Tibial nerve (tissue), 4 donors: Measurements from ENCODE around the gene LDAF1. TPM values are rescaled to one million over a fixed set of nuclear protein-coding genes. Genes with fewer than 3 reads are reported as not detected.

Source experiments
- DNase-seq, 2 donors: peaks; one replicate each; pipeline ENCODE4 v3.0.0-alpha.2; 2019; ENCODE audit warnings: low spot score in 2 of 2
- H3K27ac ChIP-seq, 4 donors: fragments of 200-600 bp; sonication (generic) in 3 of 4; one replicate each; pipeline ENCODE4 v1.5.1; 2017 to 2019; ENCODE audit warnings: mild to moderate bottlenecking in 1 of 4
- H3K27me3 ChIP-seq, 2 donors: fragments of 200-600 bp; sonication (generic) in 1 of 2; one replicate each; pipeline versions ENCODE4 v1.5.1 to v1.6.0; 2017 to 2019
- H3K36me3 ChIP-seq, 3 donors: fragments of 200-600 bp; sonication (generic); one replicate each; pipeline ENCODE4 v1.5.1; 2018 to 2019
- H3K4me1 ChIP-seq, 4 donors: fragments of 200-600 bp; sonication (generic) in 3 of 4; one replicate each; pipeline ENCODE4 v1.5.1; 2017 to 2019
- H3K4me3 ChIP-seq, 4 donors: fragments of 200-600 bp; sonication (generic) in 3 of 4; one replicate each; pipeline ENCODE4 v1.5.1; 2017 to 2019; ENCODE audit warnings: mild to moderate bottlenecking in 1 of 4, moderate library complexity in 1 of 4
- H3K9me3 ChIP-seq, 4 donors: fragments of 200-600 bp; sonication (generic) in 3 of 4; one replicate each; pipeline ENCODE4 v1.5.1; 2017 to 2019
- EP300 ChIP-seq, 2 donors: sonication (generic); formaldehyde crosslinking; IDR thresholded peaks; one replicate each; pipeline ENCODE4 v1.6.1; 2017; ENCODE audit warnings: antibody characterized with exemption in 2 of 2, mild to moderate bottlenecking in 1 of 2
- POLR2A ChIP-seq, 2 donors: fragments of 450-650 bp; IDR thresholded peaks; one replicate each; pipeline ENCODE4 v1.6.1; 2017; ENCODE audit warnings: antibody characterized with exemption in 2 of 2, mild to moderate bottlenecking in 2 of 2, moderate library complexity in 2 of 2
- WGBS, 2 donors: methylation state at CpG; one replicate each; pipeline ENCODE4 v1.1.5; 2018; 5-methylcytosine and 5-hydroxymethylcytosine counted together
- total RNA-seq, 4 donors: library from RNA; depleted of rRNA; stranded (reverse); fragments of >200 nt; gene quantifications; one replicate each; pipeline ENCODE4 v1.1.0, GENCODE V29; 2016
- TF ChIP-seq, protein P1 (sequence below), 5 experiments: fragments of 200-600 bp in 3 of 5; fragments of 450-650 bp in 2 of 5; sonication (generic) in 3 of 5; IDR thresholded peaks; one replicate each; pipeline ENCODE4 v1.5.1; 2016 to 2019; ENCODE audit warnings: antibody characterized with exemption in 5 of 5, mild to moderate bottlenecking in 3 of 5, moderate library complexity in 2 of 5

The LDAF1 gene
- total RNA-seq, 4 donors from 2014 or later = 24.3 to 57.0 (median 39.3) TPM

DNA sequence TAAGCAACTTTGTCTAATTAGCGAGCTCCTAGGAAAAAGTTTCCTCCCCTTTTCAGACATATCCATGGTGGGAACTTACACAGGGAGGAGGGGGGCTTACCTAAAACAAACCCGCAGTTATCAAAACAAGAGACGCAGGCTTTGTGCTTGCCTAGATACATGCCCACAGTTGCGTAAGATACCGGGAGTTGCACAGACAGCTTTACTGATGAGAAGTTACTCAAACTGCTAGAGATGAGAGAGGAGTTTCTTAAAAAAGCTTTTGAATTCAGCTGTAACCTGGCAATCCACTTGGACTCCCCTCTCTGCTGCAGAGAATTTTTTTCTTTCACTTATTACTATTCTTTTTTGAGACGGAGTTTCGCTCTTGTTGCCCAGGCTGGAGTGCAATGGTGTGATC, 59.7 kb downstream of the LDAF1 start:
- no peaks in the 10 kb centered on the region for H3K4me1 ChIP-seq
- no peak overlapping the region for H3K27ac ChIP-seq
- no peak for DNase-seq
- H3K27me3 ChIP-seq = peaks cover 0 to 1% of the 10 kb centered on the region in 2 donors
- H3K9me3 ChIP-seq = no peaks in the 10 kb centered on the region
- no peaks in the 10 kb centered on the region for H3K36me3 ChIP-seq
- 73 to 77% methylated on average over 7 of the region's 7 CpGs for WGBS, 2 donors
- no peak overlapping the region for H3K4me3 ChIP-seq
- TF ChIP-seq POLR2A (IDR thresholded peaks at IDR 0.05) (no peak), EP300 (IDR thresholded peaks at IDR 0.05) (no peak)
- TF ChIP-seq, protein P1, sequence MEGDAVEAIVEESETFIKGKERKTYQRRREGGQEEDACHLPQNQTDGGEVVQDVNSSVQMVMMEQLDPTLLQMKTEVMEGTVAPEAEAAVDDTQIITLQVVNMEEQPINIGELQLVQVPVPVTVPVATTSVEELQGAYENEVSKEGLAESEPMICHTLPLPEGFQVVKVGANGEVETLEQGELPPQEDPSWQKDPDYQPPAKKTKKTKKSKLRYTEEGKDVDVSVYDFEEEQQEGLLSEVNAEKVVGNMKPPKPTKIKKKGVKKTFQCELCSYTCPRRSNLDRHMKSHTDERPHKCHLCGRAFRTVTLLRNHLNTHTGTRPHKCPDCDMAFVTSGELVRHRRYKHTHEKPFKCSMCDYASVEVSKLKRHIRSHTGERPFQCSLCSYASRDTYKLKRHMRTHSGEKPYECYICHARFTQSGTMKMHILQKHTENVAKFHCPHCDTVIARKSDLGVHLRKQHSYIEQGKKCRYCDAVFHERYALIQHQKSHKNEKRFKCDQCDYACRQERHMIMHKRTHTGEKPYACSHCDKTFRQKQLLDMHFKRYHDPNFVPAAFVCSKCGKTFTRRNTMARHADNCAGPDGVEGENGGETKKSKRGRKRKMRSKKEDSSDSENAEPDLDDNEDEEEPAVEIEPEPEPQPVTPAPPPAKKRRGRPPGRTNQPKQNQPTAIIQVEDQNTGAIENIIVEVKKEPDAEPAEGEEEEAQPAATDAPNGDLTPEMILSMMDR (IDR thresholded peaks at IDR 0.05) = no peak

DNA sequence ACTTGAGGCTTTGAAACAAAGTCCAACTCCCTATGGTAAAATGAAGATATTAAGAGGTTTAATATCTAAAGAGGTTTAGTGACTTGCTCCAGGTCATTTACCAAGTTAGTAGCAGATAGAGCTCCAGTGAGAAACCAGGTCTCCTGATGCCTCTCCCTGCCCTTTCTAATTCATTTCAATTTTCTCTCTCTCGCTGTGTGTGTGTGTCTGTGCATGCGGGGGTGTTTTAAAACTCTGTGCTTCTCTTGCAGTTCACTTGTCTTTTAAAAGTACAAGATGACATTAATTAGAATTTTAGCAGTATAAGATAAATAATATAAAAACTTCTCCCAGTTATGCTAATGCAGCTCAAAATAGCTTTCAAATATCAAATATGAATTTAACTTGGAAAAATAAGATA, 61.1 kb downstream of the LDAF1 start:
- Histone ChIP-seq H3K4me1 (no peaks in the 10 kb centered on the region), H3K27ac (no peak overlapping the region), H3K9me3 (no peaks in the 10 kb centered on the region), H3K4me3 (no peak overlapping the region), H3K27me3 (no peaks in the 10 kb centered on the region), H3K36me3 (no peaks in the 10 kb centered on the region)
- no peak for TF ChIP-seq POLR2A (IDR thresholded peaks at IDR 0.05)
- no peak for TF ChIP-seq EP300 (IDR thresholded peaks at IDR 0.05)
- TF ChIP-seq, protein P1 (IDR thresholded peaks at IDR 0.05) = no peak
- WGBS, 2 donors = 96 to 97% methylated on average over 2 of the region's 2 CpGs
- no peak for DNase-seq

DNA sequence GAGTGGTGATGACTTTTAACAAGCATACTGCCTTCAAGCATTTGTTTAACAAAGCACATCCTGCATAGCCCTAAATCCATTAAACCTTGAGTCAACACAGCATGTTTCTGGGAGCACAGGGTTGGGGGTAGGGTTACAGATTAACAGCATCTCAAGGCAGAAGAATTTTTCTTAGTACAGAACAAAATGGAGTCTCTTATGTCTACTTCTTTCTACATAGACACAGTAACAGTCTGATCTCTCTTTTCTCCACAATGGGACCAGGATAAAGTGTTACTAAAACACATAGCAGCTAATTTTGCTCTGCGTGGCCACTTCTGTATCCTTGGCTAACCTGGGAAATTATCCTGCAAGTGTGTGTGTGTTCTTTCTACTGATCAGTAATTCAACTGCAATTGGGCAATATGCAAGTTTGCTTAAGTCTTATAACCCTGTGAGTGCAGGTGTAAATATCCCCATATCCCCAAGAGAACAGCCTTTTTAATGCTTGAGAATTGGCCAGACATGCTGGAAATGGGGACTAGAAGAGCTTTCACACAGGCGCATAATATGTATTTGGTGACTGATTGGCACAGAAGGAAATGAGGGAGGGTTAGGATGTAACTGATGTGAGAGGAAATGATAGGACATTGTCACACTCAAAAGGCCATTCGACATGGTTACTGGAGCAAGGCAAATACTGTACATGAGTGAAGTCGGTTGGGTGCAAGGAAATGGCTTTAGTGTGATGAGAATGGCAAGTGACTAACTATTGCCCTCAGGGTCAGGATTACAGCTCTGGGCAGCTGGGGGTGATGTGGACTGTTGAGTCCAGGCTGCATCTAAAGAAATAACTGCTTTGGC, 64.2 kb downstream of the LDAF1 start:
- DNase-seq = no peak
- TF ChIP-seq EP300 (IDR thresholded peaks at IDR 0.05) (no peak), POLR2A (IDR thresholded peaks at IDR 0.05) (no peak)
- TF ChIP-seq, protein P1 (IDR thresholded peaks at IDR 0.05) = no peak
- H3K4me1 ChIP-seq = peaks cover 0 to 4% (median 0%) of the 10 kb centered on the region in 4 donors
- no peaks in the 10 kb centered on the region for H3K9me3 ChIP-seq
- no peak overlapping the region for H3K4me3 ChIP-seq
- H3K27me3 ChIP-seq = no peaks in the 10 kb centered on the region
- no peaks in the 10 kb centered on the region for H3K36me3 ChIP-seq
- no peak overlapping the region for H3K27ac ChIP-seq
- WGBS, 2 donors = 52 to 54% methylated on average over 4 of the region's 4 CpGs

DNA sequence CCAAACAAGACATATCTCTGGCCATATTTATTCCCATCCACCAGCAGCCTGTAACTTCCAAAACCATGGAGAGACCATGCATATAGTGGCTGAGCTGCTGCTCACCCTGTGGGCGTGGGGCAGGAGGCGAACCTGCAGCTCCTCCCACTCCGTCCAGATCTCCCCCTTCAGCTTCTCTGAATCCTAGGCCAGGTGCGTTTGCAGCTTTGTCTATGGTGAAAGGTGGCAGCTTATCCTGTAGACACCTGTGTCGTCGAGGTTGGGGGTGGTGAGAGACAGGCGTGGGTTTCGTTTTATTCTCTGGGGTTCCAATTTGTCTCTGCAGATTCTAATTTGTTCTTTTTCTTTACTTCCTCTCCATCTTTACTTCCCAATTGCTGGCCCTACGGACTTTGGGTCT, 65.3 kb downstream of the LDAF1 start:
- Histone ChIP-seq H3K27ac (no peak overlapping the region), H3K36me3 (no peaks in the 10 kb centered on the region), H3K27me3 (no peaks in the 10 kb centered on the region), H3K9me3 (no peaks in the 10 kb centered on the region), H3K4me1 (peaks cover 0 to 6% (median 0%) of the 10 kb centered on the region in 4 donors), H3K4me3 (no peak overlapping the region)
- 75 to 82% methylated on average over 9 of the region's 9 CpGs for whole genome bisulfite sequencing, 2 donors
- DNase-seq = no peak
- TF ChIP-seq EP300 (IDR thresholded peaks at IDR 0.05) = no peak
- TF ChIP-seq, protein P1 (IDR thresholded peaks at IDR 0.05) = no peak
- TF ChIP-seq POLR2A (IDR thresholded peaks at IDR 0.05) = no peak

- DNase-seq = no peak
Measured at GRCh38 chr16:21224800-21225199, 66.3 kb downstream of the LDAF1 start.

More at GRCh38 chr16:21224800-21225199, 66.3 kb downstream of the LDAF1 start:
- Histone ChIP-seq H3K36me3 (no peaks in the 10 kb centered on the region), H3K27ac (no peak overlapping the region), H3K27me3 (no peaks in the 10 kb centered on the region), H3K4me1 (peaks cover 0 to 6% (median 0%) of the 10 kb centered on the region in 4 donors), H3K9me3 (no peaks in the 10 kb centered on the region), H3K4me3 (no peak overlapping the region)
- TF ChIP-seq EP300 (IDR thresholded peaks at IDR 0.05) (no peak), POLR2A (IDR thresholded peaks at IDR 0.05) (no peak)
- TF ChIP-seq, protein P1 (IDR thresholded peaks at IDR 0.05) = no peak
- 46 to 58% methylated on average over 2 of the region's 2 CpGs for WGBS, 2 donors
